Measurements from ENCODE around the gene RNGTT. TPM values are rescaled to one million over a fixed set of nuclear protein-coding genes. Genes with fewer than 3 reads are reported as not detected.

The RNGTT gene
- total RNA-seq, 4 donors from 2014 or later, result 12.2 to 17.5 (median 14.6) TPM

- no peaks in the 10 kb centered on the region for H3K36me3 ChIP-seq
- no peak overlapping the region for H3K4me3 ChIP-seq
- ATAC-seq, result no peak
- no peak for TF ChIP-seq POLR2AphosphoS5 (IDR thresholded peaks at IDR 0.05)
- no peak for TF ChIP-seq POLR2A (IDR thresholded peaks at IDR 0.05)
- TF ChIP-seq, protein P1, sequence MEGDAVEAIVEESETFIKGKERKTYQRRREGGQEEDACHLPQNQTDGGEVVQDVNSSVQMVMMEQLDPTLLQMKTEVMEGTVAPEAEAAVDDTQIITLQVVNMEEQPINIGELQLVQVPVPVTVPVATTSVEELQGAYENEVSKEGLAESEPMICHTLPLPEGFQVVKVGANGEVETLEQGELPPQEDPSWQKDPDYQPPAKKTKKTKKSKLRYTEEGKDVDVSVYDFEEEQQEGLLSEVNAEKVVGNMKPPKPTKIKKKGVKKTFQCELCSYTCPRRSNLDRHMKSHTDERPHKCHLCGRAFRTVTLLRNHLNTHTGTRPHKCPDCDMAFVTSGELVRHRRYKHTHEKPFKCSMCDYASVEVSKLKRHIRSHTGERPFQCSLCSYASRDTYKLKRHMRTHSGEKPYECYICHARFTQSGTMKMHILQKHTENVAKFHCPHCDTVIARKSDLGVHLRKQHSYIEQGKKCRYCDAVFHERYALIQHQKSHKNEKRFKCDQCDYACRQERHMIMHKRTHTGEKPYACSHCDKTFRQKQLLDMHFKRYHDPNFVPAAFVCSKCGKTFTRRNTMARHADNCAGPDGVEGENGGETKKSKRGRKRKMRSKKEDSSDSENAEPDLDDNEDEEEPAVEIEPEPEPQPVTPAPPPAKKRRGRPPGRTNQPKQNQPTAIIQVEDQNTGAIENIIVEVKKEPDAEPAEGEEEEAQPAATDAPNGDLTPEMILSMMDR (IDR thresholded peaks at IDR 0.05), result no peak
- TF ChIP-seq EP300 (IDR thresholded peaks at IDR 0.05), result no peak
- no peaks in the 10 kb centered on the region for H3K4me1 ChIP-seq
- H3K27ac ChIP-seq, result no peak overlapping the region
- peaks cover 0 to 30% (median 0%) of the 10 kb centered on the region in 3 donors for H3K9me3 ChIP-seq
- no peaks in the 10 kb centered on the region for H3K27me3 ChIP-seq
- 94% methylated on average over 3 of the region's 4 CpGs; no CpG with 5 or more reads in 1 of the 2 donors for WGBS, 2 donors (ENCODE audit: low coverage in 1 of 2)
Observed at GRCh38 chr6:88665131-88665530, 298.3 kb downstream of the RNGTT start.

DNA sequence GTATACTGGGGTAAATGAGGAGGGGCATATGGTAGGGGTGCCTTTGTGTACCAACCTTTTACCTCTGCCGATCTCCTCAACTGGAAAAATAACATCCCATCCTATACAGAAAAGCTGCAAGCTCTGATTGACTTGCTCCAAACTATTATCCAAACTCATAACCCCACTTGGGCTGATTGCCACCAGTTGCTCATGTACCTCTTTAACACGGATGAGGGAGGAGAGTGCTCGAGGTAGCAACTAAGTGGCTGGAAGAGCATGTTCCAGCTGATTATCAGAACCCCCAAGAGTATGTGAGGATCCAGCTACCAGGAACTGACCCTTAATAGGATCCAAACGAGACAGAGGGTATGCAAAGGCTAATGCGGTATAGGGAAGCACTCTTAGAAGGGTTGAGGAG is 299.6 kb downstream of the RNGTT start:
- no peak for ATAC-seq
- H3K9me3 ChIP-seq, result peaks cover 0 to 34% (median 0%) of the 10 kb centered on the region in 3 donors
- H3K27me3 ChIP-seq, result no peaks in the 10 kb centered on the region

DNA sequence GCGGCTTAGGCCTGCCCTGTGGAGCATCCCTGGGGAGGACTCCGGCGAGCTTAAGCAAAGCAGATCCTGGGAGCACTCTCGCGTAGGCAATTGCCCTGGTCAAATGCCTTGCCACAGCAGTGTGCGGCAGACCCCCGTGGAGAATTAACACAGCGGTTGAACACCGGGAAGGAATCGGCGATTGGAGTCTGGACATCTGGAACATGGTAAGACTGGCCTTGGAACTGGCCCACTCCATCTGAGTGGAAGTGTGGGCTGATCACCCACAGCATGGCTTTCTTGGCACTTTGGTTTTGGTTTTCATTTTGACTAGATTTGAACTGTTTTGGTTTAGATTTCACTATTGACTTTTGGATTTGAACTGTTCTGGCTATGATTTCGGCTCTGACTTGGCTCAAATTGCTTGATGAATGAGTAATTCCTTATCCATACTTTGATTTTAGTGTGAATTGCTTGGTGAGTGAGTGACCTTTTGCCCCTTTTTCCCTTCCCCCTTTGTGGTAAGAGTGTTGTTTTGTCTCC is 300.7 kb downstream of the RNGTT start:
- H3K27me3 ChIP-seq, result no peaks in the 10 kb centered on the region
- no peak overlapping the region for H3K27ac ChIP-seq
- no peak for ATAC-seq
- no peak for TF ChIP-seq POLR2AphosphoS5 (IDR thresholded peaks at IDR 0.05)
- no peak for TF ChIP-seq EP300 (IDR thresholded peaks at IDR 0.05)
- TF ChIP-seq POLR2A (IDR thresholded peaks at IDR 0.05), result no peak
- TF ChIP-seq, protein P1 (IDR thresholded peaks at IDR 0.05), result no peak
- no peaks in the 10 kb centered on the region for H3K4me1 ChIP-seq
- H3K4me3 ChIP-seq, result no peak overlapping the region
- H3K9me3 ChIP-seq, result peaks cover 0 to 43% (median 0%) of the 10 kb centered on the region in 3 donors
- peaks cover 0 to 4% of the 10 kb centered on the region in 2 donors for H3K36me3 ChIP-seq
- WGBS, 2 donors (ENCODE audit: low coverage in 1 of 2), result 97 to 100% methylated on average over 1 to 6 of the region's 12 CpGs

More for the DNA sequence above, 299.6 kb downstream of the RNGTT start:
- TF ChIP-seq, protein P1 (IDR thresholded peaks at IDR 0.05), result no peak
- TF ChIP-seq POLR2A (IDR thresholded peaks at IDR 0.05) (no peak), EP300 (IDR thresholded peaks at IDR 0.05) (no peak), POLR2AphosphoS5 (IDR thresholded peaks at IDR 0.05) (no peak)
- Histone ChIP-seq H3K4me3 (no peak overlapping the region), H3K27ac (no peak overlapping the region), H3K36me3 (no peaks in the 10 kb centered on the region), H3K4me1 (no peaks in the 10 kb centered on the region)
- 83 to 97% methylated on average over 3 to 5 of the region's 5 CpGs for WGBS, 2 donors (ENCODE audit: low coverage in 1 of 2)

- H3K36me3 ChIP-seq, result peaks cover 0 to 4% of the 10 kb centered on the region in 2 donors
- no peaks in the 10 kb centered on the region for H3K4me1 ChIP-seq
- peaks cover 0 to 49% (median 0%) of the 10 kb centered on the region in 3 donors for H3K9me3 ChIP-seq
- no peak overlapping the region for H3K27ac ChIP-seq
- no peak overlapping the region for H3K4me3 ChIP-seq
- ATAC-seq, result no peak
- TF ChIP-seq POLR2A (IDR thresholded peaks at IDR 0.05), result no peak
- no peak for TF ChIP-seq POLR2AphosphoS5 (IDR thresholded peaks at IDR 0.05)
- TF ChIP-seq, protein P1 (IDR thresholded peaks at IDR 0.05), result no peak
- TF ChIP-seq EP300 (IDR thresholded peaks at IDR 0.05), result no peak
- 69 to 71% methylated on average over 3 to 4 of the region's 5 CpGs for WGBS, 2 donors (ENCODE audit: low coverage in 1 of 2)
- no peaks in the 10 kb centered on the region for H3K27me3 ChIP-seq
Observed at GRCh38 chr6:88662163-88662580, 301.2 kb downstream of the RNGTT start.

DNA sequence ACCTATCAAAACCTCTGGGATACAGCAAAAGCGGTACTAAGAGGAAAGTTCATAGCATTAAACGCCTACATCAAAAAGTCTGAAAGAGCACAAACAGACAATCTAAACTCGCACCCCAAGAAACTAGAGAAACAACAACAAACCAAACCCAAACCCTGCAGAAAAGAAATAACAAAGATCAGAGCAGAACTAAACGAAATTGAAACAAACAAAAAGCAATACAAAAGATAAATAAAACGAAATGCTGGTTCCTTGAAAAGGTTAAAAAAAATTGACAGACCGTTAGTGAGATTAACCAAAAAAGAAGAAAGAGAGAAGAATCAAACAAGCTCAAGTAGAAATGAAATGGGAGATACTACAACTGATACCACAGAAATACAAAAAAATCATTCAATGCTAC is 302.3 kb downstream of the RNGTT start:
- H3K36me3 ChIP-seq, result peaks cover 0 to 4% of the 10 kb centered on the region in 2 donors
- H3K27me3 ChIP-seq, result no peaks in the 10 kb centered on the region
- ATAC-seq, result no peak
- WGBS, 2 donors (ENCODE audit: low coverage in 1 of 2), result 80 to 95% methylated on average over 1 to 6 of the region's 6 CpGs
- peaks cover 0 to 52% (median 0%) of the 10 kb centered on the region in 3 donors for H3K9me3 ChIP-seq
- H3K27ac ChIP-seq, result no peak overlapping the region
- no peaks in the 10 kb centered on the region for H3K4me1 ChIP-seq
- TF ChIP-seq POLR2AphosphoS5 (IDR thresholded peaks at IDR 0.05) (no peak), POLR2A (IDR thresholded peaks at IDR 0.05) (no peak), EP300 (IDR thresholded peaks at IDR 0.05) (no peak)
- TF ChIP-seq, protein P1 (IDR thresholded peaks at IDR 0.05), result no peak
- no peak overlapping the region for H3K4me3 ChIP-seq
